ENCODE measurements around the gene ENPEP.
"Not testable (repeated sequence)": the region's sequence is repeated elsewhere in the genome, so short reads cannot be mapped to it uniquely, and the experiment has no call there.

ENPEP gene

GRCh38 chr4:110484029-110484428 is 8.1 kb downstream of the ENPEP start:
- no peak for DNase-seq (ENCODE audit: low spot score)

GRCh38 chr4:110484767-110485166 is 8.8 kb downstream of the ENPEP start:
- DNase-seq (ENCODE audit: low spot score): peak; percentile 49

- no peak for DNase-seq (ENCODE audit: low spot score)
These were observed 9.5 kb downstream of the ENPEP start for GRCh38 chr4:110485452-110485851.

GRCh38 chr4:110486256-110486655 is 10.3 kb downstream of the ENPEP start:
- no peak for DNase-seq (ENCODE audit: low spot score)

- not testable (repeated sequence) for DNase-seq (ENCODE audit: low spot score)
These were observed 10.9 kb downstream of the ENPEP start for GRCh38 chr4:110486850-110487249.

GRCh38 chr4:110487873-110488272 is 11.9 kb downstream of the ENPEP start:
- DNase-seq (ENCODE audit: low spot score): no peak

GRCh38 chr4:110489901-110490508 is 14.1 kb downstream of the ENPEP start:
- DNase-seq (ENCODE audit: low spot score): no peak

- no peak for DNase-seq (ENCODE audit: low spot score)
These were observed 16.6 kb downstream of the ENPEP start for GRCh38 chr4:110492522-110492921.

GRCh38 chr4:110493520-110493919 is 17.6 kb downstream of the ENPEP start:
- no peak for DNase-seq (ENCODE audit: low spot score)

- no peak for DNase-seq (ENCODE audit: low spot score)
These were observed 22.5 kb downstream of the ENPEP start for GRCh38 chr4:110498420-110498819.

- no peak for DNase-seq (ENCODE audit: low spot score)
These were observed 23.2 kb downstream of the ENPEP start for GRCh38 chr4:110499126-110499525.

- DNase-seq (ENCODE audit: low spot score): no peak
These were observed 25.9 kb downstream of the ENPEP start for GRCh38 chr4:110501826-110502225.

GRCh38 chr4:110503270-110504083 is 27.5 kb downstream of the ENPEP start:
- peak; percentile 19 for DNase-seq (ENCODE audit: low spot score)

- DNase-seq (ENCODE audit: low spot score): no peak
These were observed 28.1 kb downstream of the ENPEP start for GRCh38 chr4:110504084-110504435.

GRCh38 chr4:110505440-110505839 is 29.5 kb downstream of the ENPEP start:
- no peak for DNase-seq (ENCODE audit: low spot score)

GRCh38 chr4:110508827-110509710 is 33.1 kb downstream of the ENPEP start:
- DNase-seq (ENCODE audit: low spot score): peak; percentile 53

GRCh38 chr4:110510277-110510676 is 34.3 kb downstream of the ENPEP start:
- no peak for DNase-seq (ENCODE audit: low spot score)

- peak; percentile 63 for DNase-seq (ENCODE audit: low spot score)
These were observed 35.1 kb downstream of the ENPEP start for GRCh38 chr4:110510955-110511544.

GRCh38 chr4:110512901-110513300 is 36.9 kb downstream of the ENPEP start:
- DNase-seq (ENCODE audit: low spot score): no peak

GRCh38 chr4:110514889-110515479 is 39.0 kb downstream of the ENPEP start:
- DNase-seq (ENCODE audit: low spot score): peak; percentile 44

GRCh38 chr4:110515676-110516075 is 39.7 kb downstream of the ENPEP start:
- DNase-seq (ENCODE audit: low spot score): no peak

Measured in GM03348 (cell line).